Stimulated activated CD8-positive, alpha-beta memory T cell treated with anti-CD3 and anti-CD28 coated beads, Interleukin-12 subunit alpha, Interleukin-12 subunit beta, amount 100 ng/mL, for 1 hour (primary cell): ENCODE measurements around the gene ZNF771.

Source experiments
- DNase-seq: peaks from one replicate; pipeline ENCODE4 v3.0.0-alpha.2; 2020; ENCODE audit warnings: low read depth

Gene ZNF771

GRCh38 chr16:30398661-30399434 lies 8.6 kb upstream of the ZNF771 start:
- DNase-seq = no peak

GRCh38 chr16:30399435-30400186 lies 7.8 kb upstream of the ZNF771 start:
- no peak for DNase-seq

GRCh38 chr16:30401768-30402425 lies 5.5 kb upstream of the ZNF771 start:
- DNase-seq = no peak

GRCh38 chr16:30406795-30407101 lies 658 bp upstream of the ZNF771 start:
- no peak for DNase-seq

GRCh38 chr16:30407804-30408534 lies 563 bp downstream of the ZNF771 start:
- DNase-seq = no peak

- peak; percentile 92 for DNase-seq
These were observed 2.0 kb downstream of the ZNF771 start for GRCh38 chr16:30409125-30410060.

- no peak for DNase-seq
These were observed 5.9 kb downstream of the ZNF771 start for GRCh38 chr16:30413112-30413806.

GRCh38 chr16:30414159-30414558 lies 6.8 kb downstream of the ZNF771 start:
- no peak for DNase-seq

- no peak for DNase-seq
These were observed 8.7 kb downstream of the ZNF771 start for GRCh38 chr16:30416047-30416603.

- no peak for DNase-seq
These were observed 9.5 kb downstream of the ZNF771 start for GRCh38 chr16:30416624-30417528.

GRCh38 chr16:30417529-30418349 lies 10.3 kb downstream of the ZNF771 start:
- DNase-seq = peak; percentile 79

GRCh38 chr16:30418350-30419181 lies 11.2 kb downstream of the ZNF771 start:
- no peak for DNase-seq

GRCh38 chr16:30421010-30421409 lies 13.6 kb downstream of the ZNF771 start:
- no peak for DNase-seq

GRCh38 chr16:30428055-30428454 lies 20.6 kb downstream of the ZNF771 start:
- no peak for DNase-seq

GRCh38 chr16:30429418-30429677 lies 21.9 kb downstream of the ZNF771 start:
- DNase-seq = no peak

GRCh38 chr16:30429678-30430427 lies 22.4 kb downstream of the ZNF771 start, which contains the start of gene DCTPP1:
Gene DCTPP1 (minus strand): TSS chr16:30430030. CDS start chr16:30429980, 50 bp downstream.
- DNase-seq = peak; percentile 90

- DNase-seq = no peak
These were observed 23.1 kb downstream of the ZNF771 start for GRCh38 chr16:30430428-30430970.
